GM12801 (cell line): ENCODE data around the gene SCAPER.

Source experiments
- CTCF ChIP-seq: IDR thresholded peaks from one replicate; pipeline ENCODE4 v1.5.1; 2011; ENCODE audit warnings: control low read depth; ENCODE audit not compliant: insufficient read length; ENCODE audit errors: extremely low read depth

The SCAPER gene

GRCh38 chr15:76503121-76503520, 402.0 kb downstream of the SCAPER start:
- TF ChIP-seq CTCF, result no peak

- TF ChIP-seq CTCF, result no peak
These were observed 402.5 kb downstream of the SCAPER start for GRCh38 chr15:76502678-76503077.

- TF ChIP-seq CTCF, result no peak
These were observed 403.4 kb downstream of the SCAPER start for GRCh38 chr15:76501726-76502125.

GRCh38 chr15:76501011-76501410, 404.1 kb downstream of the SCAPER start:
- no peak for TF ChIP-seq CTCF

GRCh38 chr15:76495487-76495886, 409.7 kb downstream of the SCAPER start:
- TF ChIP-seq CTCF, result no peak

GRCh38 chr15:76492538-76492937, 412.6 kb downstream of the SCAPER start:
- no peak for TF ChIP-seq CTCF

GRCh38 chr15:76483752-76484151, 421.4 kb downstream of the SCAPER start:
- TF ChIP-seq CTCF, result no peak

GRCh38 chr15:76483018-76483417, 422.1 kb downstream of the SCAPER start:
- no peak for TF ChIP-seq CTCF
